ENCODE measurements around the gene CNTFR.

CNTFR gene

DNA sequence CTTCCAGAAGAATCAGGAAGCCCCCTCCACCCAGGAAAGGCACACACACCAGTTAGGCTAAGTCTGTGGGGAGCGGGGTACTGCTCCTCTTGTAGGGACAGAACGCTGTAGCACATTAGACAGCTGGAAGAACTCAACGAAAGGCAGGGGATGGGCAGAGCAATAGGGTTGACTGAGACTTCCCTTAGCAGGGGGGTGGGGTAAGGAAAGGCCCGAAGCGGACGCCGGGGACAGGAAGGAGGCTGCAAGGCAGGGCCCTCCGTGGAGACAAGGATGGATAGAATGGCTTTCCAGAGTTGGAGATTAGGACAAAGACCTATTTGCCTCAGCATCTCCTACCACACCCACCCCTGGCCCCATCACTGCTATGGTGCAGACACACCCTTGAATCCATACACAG lies 14.3 kb downstream of the CNTFR start:
- no peak for DNase-seq
- Histone ChIP-seq H3K9me3 (no peaks in the 10 kb centered on the region), H3K27ac (no peak overlapping the region), H3K4me1 (peaks cover 0 to 13% (median 11%) of the 10 kb centered on the region in 4 donors), H3K27me3 (peaks cover 0 to 73% of the 10 kb centered on the region in 2 donors), H3K36me3 (no peaks in the 10 kb centered on the region), H3K4me3 (no peak overlapping the region)
- TF ChIP-seq, protein P1, sequence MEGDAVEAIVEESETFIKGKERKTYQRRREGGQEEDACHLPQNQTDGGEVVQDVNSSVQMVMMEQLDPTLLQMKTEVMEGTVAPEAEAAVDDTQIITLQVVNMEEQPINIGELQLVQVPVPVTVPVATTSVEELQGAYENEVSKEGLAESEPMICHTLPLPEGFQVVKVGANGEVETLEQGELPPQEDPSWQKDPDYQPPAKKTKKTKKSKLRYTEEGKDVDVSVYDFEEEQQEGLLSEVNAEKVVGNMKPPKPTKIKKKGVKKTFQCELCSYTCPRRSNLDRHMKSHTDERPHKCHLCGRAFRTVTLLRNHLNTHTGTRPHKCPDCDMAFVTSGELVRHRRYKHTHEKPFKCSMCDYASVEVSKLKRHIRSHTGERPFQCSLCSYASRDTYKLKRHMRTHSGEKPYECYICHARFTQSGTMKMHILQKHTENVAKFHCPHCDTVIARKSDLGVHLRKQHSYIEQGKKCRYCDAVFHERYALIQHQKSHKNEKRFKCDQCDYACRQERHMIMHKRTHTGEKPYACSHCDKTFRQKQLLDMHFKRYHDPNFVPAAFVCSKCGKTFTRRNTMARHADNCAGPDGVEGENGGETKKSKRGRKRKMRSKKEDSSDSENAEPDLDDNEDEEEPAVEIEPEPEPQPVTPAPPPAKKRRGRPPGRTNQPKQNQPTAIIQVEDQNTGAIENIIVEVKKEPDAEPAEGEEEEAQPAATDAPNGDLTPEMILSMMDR (IDR thresholded peaks at IDR 0.05): no peak
- intact Hi-C loops (cut with DNase I; ENCODE audit: low total_unique reads): no loop called here

DNA sequence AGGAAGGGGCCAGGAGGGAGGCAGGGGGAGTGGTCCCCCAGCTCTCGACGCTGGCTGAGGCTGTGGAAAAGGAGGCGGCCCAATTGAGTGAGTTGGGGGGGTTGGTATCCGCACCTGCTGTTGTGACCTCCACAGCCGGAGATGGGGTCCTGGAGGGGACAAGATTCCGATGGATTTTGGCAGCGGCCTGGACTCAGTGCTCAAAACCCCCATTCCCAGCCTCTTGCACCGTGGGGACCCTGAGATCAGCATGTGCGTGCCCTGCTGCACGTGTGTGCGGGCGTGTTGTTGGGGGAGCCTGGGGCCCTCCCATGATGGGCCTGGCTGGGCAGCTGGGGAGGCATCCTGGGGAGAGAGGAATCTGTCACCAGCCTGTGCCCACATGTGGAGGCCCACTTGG lies 15.0 kb downstream of the CNTFR start:
- H3K27me3 ChIP-seq: peaks cover 0 to 70% of the 10 kb centered on the region in 2 donors
- TF ChIP-seq, protein P1 (IDR thresholded peaks at IDR 0.05): no peak
- H3K4me3 ChIP-seq: no peak overlapping the region
- intact Hi-C loops (cut with DNase I; ENCODE audit: low total_unique reads): no loop called here
- H3K27ac ChIP-seq: no peak overlapping the region
- peaks cover 0 to 13% (median 11%) of the 10 kb centered on the region in 4 donors for H3K4me1 ChIP-seq
- DNase-seq: no peak
- H3K9me3 ChIP-seq: no peaks in the 10 kb centered on the region
- no peaks in the 10 kb centered on the region for H3K36me3 ChIP-seq

DNA sequence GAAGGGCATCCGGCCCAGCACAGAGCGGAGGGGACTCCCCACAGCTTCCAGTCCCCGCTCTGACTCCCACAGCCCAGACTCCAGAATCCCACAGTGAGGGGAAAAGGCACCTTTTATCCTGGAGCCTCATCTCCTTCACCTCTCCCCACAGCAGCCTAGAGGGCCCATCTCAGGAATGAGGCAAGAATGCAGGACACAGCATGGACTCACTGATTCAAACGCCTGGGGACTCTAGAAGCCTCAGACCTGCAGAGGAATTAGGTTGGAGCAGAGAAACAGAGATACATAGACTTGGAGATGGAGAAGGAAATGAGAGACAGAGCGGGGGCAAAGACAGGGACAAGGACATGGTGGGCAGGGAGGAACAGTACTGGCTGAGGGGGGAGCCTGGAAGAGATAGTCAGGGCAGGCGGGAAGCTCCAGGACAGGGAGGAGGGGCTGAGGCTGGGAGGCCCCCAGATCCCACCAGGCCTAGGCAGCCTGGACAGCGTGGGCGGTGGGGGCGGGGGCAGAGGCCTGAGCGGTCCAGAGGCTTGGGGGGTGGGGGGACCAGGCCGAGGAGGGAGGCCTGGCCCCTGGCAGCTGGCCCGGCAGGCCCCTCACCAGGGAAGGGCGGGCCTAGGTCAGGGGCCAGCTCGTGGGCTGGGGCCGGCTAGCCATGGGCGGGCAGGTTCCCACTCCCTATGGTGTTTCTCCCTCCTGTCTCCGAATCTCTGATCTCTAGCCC lies 15.8 kb downstream of the CNTFR start:
- H3K27me3 ChIP-seq: peaks cover 0 to 67% of the 10 kb centered on the region in 2 donors
- no peak overlapping the region for H3K4me3 ChIP-seq
- intact Hi-C loops (cut with DNase I; ENCODE audit: low total_unique reads): no loop called here
- H3K36me3 ChIP-seq: no peaks in the 10 kb centered on the region
- TF ChIP-seq, protein P1 (IDR thresholded peaks at IDR 0.05): no peak
- no peak overlapping the region for H3K27ac ChIP-seq
- DNase-seq: no peak
- H3K4me1 ChIP-seq: peaks cover 0 to 12% (median 11%) of the 10 kb centered on the region in 4 donors
- no peaks in the 10 kb centered on the region for H3K9me3 ChIP-seq

DNA sequence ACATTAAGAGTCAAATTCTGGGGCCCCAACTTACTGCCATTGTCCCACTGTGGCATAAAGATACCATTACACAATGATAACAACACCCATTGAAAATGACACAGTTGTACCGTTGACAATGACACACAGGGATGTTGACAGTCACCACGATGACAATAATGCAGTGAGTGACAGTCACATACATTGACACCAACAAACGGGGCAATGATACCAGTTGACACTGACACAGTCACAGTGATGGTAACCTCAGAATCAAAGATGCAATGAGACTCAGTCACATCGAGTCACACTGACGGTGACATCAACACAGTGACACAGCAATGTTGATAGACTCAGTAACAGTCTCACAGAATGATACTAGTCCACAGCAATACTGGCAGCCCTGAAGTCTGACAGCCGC lies 16.9 kb downstream of the CNTFR start:
- intact Hi-C loops (cut with DNase I; ENCODE audit: low total_unique reads): no loop called here
- TF ChIP-seq, protein P1 (IDR thresholded peaks at IDR 0.05): no peak
- Histone ChIP-seq H3K9me3 (no peaks in the 10 kb centered on the region), H3K36me3 (no peaks in the 10 kb centered on the region), H3K4me3 (no peak overlapping the region), H3K27me3 (peaks cover 0 to 62% of the 10 kb centered on the region in 2 donors), H3K4me1 (peaks cover 0 to 3% (median under 1%) of the 10 kb centered on the region in 4 donors), H3K27ac (no peak overlapping the region)
- DNase-seq: no peak

DNA sequence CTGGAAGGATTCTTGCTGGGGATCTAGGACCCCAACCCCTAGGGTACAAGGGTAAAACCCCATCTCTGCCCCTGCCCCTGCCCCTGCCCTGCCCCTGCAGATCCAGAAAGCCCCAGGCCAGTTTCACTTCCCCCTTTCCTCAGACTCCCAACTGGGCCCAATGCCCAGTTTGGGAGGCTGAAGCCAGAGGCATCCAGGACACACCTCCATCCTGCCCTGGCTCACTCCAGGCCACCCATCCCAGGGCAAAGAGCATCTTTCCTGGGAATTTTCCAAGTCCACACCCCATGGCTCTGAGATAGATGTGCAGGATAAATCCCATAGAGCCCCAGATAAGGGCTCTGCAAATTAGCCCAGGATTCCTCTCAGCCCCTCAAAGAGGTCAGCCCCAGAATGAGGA lies 17.4 kb downstream of the CNTFR start:
- H3K27ac ChIP-seq: no peak overlapping the region
- TF ChIP-seq, protein P1 (IDR thresholded peaks at IDR 0.05): no peak
- no peaks in the 10 kb centered on the region for H3K36me3 ChIP-seq
- no peaks in the 10 kb centered on the region for H3K9me3 ChIP-seq
- DNase-seq: no peak
- intact Hi-C loops (cut with DNase I; ENCODE audit: low total_unique reads): no loop called here
- H3K4me1 ChIP-seq: no peaks in the 10 kb centered on the region
- peaks cover 0 to 59% of the 10 kb centered on the region in 2 donors for H3K27me3 ChIP-seq
- H3K4me3 ChIP-seq: no peak overlapping the region

All from tibial artery (tissue), 4 donors.